Glomerular endothelial cell (primary cell): ENCODE measurements around the gene PDLIM7. TPM values are rescaled to one million over a fixed set of nuclear protein-coding genes. Genes with fewer than 3 reads are reported as not detected.

Experiments used
- DNase-seq: peaks from one replicate; pipeline ENCODE4 v3.0.0-alpha.2; 2011; ENCODE audit warnings: low read depth, low spot score; ENCODE audit errors: extremely low read depth
- total RNA-seq: library from RNA; depleted of rRNA; stranded (reverse); fragments of >200 nt; gene quantifications from 2 replicates; pipeline ENCODE4 v1.2.3, GENCODE V29; 2015

The PDLIM7 gene
- total RNA-seq, 1 donor from 2014 or later: 341 TPM

DNA sequence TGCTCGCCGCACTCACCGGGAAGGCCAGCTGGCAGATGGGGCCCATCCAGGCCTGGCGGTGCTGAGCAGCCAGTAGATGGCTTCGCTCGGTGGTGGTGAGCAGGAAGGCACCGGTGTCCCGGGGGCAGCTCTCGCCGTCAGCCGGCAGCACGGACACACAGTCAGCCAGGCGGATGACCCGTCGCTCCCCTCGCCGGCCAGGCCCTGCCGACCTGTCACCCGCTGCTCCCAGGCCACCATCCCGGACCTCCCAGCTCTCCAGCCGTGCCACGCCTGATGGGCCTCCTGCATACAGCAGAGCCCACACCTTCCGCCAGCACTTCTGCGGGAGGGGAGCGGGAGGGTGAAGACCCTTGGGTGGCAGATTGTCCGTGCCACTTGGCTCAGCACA is 10.8 kb upstream of the PDLIM7 start:
- DNase-seq: no peak

DNA sequence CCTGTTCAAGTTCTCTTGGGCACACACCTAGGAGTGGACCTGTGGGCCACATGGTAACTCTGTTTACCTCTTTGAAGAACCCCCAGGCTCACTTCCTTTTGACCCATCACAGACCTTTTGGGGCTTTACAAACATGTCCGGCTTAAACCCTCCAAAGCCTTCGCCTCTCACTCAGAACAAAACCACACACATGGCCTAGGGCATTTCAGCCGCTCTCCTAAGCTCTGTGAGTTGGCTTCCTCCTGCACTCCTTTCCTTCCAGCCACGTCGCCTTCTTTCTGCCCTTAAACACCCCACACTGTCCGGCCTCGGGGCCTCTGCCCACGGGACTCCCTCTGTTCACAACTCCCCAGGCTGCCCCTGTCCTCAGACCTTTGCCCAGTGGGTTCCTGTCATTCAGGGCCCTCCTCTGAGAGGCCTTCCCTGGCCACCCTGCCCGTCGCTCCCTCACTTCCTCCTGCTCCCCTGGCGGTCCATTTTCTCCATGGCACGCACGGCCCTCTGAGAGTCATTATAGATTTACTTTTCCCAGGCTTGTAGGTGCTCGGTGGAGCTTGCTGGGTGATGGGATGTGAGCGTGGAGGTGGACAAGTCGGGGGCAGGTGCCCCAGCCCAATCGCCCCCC is 10.3 kb upstream of the PDLIM7 start:
- DNase-seq: no peak

DNA sequence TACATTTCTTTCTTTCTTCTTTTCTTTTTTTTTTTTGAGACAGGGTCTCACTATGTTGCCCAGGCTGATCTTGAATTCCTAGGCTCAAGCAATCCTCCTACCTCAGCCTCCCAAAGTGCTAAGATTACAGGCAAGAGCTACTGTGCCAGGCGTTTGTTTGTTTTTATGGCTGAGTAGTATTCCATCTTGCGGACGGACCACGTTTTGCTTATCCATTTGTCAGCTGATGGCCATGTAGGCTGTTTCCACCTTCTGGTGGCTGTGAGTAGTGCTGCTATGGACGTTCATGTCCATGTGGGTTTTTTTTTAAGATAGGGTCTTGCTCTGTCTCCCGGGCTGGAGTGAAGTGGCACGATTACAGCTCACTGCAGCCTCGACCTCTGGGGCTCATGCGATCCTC is 9.8 kb upstream of the PDLIM7 start:
- DNase-seq: no peak

DNA sequence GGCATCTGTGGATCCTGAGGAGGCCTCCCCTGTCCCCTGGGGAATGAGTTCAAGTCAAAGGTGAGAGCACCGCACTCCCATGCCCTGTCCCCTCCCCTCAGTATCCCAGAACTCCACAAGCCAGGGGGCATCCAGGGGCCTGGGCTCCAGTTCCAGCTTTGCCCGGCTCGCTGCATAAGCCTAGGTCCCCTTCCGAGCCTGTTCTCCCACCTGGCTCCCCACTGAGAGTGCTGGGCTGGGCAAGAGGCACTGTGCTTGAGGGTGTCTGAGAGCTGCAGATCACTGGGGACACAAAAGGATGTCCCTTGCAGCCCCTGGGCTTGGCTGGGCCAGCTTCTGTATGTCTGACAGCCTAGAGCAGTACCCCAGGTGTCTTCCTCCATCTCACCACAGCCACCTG is 7.7 kb upstream of the PDLIM7 start:
- no peak for DNase-seq

DNA sequence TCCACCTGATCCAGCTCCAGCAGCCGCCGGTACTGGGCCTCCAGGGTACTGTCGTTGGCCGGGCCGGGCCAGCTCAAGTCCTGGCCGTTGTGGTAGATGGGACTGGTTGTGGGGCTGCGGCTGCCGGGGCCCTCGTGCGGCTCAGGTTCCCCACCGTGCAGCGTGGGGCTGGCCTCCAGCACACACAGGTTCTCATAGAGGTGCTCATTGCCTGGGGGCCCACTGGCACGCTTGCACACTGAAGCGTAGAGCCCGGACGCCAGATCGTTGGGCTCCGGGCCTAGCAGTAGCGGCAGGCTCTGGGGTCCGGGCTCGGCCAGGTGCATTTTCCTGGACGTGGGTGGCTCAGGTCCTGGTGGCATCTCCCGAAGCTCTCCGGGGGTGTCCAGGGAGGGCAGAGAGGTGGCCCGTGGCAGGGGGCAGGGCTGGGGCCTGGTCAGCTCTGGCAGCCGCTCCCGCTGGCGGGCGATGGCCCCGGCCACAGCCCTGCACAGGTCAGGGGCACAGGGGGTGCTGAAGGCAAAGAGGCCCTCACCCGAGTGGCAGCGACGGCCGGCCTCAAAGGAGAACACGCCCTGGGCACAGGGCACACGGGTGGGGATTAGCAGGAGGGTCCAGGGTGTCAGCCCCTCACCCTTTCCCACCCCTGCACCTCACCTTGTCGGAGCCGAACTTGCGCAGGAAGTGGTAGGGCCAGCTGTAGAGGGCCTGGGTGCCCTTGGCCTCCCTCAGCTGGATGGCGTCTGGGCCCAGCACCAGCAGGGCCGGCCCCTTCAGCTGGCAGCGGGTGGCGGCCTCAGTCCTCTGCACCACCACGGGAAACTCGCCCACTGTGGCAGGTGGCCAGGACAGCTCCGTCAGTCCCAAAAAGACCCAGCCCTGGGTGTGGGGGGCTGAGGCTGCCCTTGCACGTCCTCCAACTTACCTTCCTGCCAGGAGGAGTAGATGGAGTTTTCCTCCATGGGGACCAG is 7.0 kb upstream of the PDLIM7 start:
- no peak for DNase-seq

DNA sequence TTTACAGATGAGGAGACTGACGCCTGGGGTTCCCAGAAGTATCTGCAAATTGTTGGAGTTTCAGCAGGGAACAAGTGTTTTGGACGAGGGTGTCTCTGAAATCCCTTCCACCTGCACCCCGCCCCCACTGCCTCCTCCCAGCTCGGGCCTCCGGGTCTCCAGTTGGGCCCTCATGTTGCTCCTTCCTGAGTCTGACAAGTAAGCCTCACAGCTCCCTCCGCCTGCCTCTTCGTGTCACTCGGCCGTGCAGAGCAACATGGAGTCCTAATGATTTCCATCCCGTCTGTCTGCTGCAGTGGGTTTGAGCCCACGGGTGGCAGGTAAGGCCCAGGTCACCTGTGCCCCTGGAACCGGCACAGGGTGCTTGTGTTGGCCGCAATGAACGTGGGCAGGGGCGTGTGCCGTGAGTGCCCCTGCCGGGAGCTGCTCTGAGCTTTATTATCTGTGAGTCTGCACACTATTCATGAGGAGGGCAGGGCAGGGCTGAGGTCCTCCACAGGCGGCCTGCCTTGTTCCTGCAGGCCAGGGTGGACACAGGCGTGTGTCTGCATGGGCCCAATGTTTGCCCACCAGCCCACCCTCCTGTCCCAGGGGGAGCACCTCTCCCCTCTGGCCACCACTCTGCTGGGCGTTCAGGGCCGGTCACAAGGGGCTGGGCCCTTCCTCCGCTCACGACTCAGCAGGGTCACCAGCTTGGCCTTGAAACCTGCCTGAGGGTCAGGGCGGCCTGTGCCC is 6.1 kb upstream of the PDLIM7 start:
- no peak for DNase-seq

DNA sequence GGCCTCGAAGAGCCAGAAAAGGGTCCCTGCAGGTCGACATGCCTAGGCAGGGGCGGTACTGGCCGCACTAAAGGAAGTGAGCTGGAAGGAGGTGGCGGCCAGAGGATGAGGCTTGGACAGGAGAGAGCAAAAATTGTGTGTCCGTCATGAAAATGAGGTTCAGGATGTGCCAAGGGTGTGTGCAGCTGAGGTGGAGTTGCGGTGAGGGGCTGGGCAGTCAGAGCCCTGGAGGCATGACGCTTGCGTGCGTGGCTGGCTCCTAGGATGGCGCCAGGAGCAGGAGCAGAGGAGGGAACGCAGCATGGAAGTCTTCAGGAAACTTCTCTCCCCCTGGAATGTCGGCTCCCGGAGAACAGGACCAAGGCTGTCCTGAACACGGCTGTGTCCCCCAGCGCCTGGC is 5.5 kb upstream of the PDLIM7 start:
- no peak for DNase-seq

DNA sequence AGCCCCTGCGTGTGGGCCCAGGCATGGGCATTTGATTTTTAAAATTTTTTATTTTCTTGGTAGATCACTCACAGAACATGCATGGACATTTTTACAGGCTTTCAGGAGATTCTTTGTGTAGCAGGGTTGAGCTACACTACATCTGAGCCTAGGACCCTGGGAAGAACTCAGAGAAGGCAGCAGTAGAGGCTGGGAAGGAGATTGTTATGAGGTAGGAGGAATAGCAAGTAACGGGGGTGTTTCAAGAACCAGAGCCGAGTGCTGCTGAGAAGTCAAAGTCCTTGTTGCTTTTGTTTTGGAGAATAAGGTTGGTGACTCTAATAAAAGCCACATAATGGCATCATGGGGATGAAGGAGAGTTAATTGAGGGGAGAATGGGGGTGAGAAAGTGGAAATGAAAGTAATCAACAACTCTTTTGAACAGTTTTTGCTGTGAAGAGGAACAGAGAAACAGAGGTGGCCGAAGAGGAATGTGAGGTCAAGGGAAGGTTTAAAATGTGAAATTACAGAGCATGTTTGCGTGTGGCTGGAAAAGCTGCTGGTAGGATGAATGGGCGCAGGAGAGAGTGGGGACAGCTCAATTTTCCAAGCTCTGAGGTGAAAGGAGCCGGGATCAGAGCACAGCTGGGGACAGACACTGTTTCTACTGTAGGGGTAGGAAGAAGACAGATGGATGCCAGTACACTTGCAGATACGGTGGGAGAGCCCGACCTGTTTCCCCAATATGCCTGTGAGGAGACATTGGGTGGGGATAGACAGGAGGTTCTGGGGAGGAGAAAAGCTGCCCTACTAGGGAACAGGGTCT is 4.7 kb upstream of the PDLIM7 start:
- DNase-seq: no peak

DNA sequence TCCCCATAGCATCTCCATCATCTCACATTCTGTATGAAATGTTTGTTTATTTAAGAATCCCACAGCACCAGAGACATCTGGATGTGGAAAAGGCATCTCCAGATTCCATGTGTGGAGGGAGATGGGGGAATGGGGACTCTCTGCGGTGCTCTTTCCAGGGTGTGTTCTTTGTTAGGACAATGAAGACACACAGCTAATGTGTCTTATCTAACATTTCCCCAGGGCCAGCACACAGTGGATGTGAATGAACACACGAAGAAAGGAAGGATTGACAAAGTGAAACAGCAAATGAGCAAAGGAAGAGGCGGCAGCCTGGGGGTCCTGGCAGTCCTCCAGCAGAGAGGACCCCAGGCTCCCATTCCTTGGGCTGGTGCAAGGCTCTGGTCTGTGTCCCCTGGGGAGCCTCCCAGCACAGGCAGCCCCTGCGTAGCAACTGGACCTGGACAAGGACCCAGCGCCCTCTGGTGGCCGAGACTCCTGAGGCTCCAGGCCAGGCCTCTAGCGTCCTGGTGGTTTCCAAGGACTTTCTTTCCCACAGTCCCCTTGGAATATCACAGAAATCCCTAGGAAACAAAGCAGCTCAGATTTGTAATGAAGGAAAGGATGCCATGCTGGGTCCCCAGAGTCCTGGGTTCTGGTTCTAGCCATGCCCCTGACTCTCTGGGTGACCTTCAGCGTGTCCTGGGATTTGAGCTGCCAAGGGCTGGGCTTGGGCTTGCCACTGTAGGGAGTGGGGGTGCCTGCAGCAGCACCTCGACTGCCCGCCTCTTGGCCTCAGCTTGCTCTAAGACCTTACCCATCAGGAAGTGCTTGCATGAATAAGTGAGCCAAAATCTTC is 3.5 kb upstream of the PDLIM7 start:
- no peak for DNase-seq

DNA sequence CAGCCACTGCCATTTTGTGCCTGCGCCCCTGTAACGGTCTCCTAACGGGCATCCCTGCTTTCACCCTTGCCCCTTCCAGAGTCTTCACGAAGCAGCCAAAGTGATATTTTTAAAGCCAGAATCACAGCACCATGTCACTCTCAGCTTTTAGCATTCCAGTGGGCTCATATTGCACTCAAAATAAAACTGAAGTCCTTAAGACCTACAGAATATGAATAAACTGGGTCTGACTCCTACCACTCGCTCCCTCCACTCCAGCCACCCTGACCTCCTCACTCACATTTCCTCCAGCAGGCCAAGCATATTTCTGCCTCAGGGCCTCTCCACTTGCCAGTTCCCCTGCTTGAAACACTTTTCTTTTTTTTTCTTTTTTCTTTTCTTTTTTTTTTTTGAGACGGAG is 2.4 kb upstream of the PDLIM7 start:
- DNase-seq: no peak

DNA sequence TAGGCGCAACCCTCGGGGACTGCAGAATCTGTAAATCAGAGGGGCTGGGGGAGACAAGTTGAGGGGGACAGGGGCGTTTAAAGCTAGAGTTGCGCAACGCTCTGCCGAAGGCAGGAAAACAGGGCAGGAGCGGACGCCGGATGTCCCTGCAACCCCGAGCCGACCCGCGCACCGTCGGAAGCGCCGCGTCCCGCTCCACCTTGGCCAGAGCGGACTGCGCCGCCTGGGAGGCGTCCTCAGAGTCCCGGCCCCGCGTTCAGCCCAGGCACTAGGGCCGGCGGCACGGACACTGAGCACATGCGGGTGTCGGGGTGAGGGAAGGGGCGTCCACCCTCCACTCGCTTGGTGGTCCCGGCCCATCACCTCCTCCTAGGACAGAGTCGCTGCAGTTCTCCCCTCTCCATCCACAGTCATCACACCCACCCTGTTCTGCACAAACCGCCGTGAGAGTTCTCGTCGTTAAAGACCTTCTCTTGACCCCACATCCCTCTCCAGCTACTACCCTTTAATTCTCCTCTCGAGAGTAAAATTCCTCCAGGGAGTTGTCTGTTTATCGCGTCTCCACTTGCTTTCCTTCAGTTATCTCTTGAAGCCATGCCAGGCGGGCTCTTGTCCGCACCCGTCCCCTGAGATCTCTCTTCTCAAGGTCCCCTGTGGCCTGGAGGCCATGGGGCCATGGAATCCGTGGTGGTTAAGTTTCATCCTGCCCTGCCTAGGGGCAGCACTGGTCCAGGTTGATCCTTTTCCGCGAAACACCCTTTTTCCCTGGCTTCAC is 796 bp upstream of the PDLIM7 start:
- DNase-seq: no peak

DNA sequence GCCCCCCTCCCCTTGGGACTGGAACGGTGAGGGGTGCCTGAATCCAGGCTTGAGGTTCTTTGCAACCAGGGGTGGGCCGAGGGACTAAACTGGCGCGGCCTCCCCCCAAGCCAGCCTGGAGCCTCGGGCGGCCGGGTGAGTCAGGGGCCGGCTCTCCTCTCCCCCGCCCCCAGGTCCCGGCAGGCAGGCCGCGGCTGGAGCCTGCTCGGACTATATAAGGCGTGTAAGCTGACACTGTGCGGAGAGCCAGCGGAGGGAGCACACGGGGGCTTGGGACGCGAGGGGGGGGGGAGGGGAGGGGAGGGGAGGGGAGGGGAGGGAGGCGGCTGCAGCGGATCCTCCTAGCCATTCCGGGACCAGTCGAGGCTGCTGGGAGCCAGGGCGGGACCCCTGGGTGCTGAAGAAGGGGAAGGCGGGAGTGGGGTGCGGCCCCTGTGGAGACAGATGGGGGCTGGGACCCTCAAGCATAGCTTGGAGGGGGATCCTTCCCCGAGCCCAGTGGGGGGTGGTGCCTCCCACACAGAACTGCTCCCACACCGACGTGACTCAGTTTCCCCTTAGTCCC is 595 bp downstream of the PDLIM7 start:
- no peak for DNase-seq

DNA sequence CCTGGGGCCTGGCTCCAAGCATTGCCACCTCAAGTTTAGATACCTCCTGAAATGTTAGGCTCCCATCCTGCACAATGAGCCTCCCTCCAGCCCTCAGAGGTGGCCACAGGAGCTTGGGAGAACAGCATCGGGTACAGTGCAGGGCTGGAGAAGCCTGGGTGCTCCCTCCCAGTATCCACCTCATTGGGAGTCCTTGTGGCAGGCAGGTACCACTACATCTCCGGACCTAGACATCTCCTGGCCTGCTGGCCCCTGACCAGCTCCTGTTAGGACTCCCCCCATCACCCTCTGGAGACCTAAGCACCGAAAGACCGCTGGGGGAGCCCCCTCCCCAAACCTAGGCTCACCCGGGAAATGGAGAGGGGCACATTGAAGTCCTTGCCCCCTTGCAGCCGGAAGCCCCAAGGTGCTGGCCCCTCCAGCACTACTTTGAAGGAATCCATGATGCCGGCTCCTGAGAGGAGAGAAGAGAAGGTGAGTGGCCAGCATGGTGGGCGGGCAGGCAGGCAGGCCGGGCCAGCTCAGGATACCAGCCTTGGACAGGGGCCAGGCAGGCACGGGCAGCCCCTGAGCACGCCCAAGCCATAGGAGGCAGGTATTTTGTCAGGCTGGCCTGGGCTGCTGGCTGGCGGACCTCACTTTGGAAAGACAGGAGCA is 1.2 kb downstream of the PDLIM7 start:
- DNase-seq: no peak

DNA sequence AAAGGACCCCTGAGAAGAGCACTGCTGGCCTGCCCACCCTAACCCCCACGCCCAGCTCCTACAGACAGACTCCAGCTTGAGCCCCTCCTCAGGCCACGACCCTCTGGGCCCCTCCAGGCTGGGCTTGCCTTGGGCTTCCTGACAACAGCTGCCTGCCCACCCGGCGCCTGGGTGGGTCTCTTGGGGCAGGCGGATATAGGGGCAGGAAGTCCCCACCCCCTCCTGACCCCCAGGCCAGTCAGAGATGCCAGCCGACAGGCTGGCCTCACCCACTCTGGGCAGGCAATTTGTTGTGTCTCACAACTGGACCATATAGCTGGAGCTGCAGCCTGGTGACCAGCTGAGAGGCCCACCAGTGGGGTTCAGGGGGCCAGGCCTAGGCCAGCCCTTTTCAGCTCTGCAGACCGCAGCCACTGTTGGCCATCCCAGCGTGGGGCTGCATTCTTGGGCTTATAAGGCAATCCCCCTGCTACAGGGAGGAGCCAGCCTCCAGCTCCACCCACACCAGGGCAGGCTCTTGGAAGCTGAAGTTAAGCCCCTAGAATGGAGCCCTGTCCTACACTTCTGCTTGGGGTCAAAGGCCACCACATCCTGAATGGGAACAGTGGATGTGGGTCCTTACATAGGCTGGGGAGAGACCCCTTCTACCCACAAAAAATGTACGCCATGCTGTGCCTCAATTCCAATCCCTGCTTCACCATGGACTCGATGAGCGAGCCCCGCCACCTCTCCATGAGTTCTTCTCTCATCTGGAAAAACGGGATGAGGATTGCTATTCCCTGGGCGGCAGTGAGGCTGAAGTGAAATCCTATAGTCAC is 2.0 kb downstream of the PDLIM7 start:
- DNase-seq: no peak

DNA sequence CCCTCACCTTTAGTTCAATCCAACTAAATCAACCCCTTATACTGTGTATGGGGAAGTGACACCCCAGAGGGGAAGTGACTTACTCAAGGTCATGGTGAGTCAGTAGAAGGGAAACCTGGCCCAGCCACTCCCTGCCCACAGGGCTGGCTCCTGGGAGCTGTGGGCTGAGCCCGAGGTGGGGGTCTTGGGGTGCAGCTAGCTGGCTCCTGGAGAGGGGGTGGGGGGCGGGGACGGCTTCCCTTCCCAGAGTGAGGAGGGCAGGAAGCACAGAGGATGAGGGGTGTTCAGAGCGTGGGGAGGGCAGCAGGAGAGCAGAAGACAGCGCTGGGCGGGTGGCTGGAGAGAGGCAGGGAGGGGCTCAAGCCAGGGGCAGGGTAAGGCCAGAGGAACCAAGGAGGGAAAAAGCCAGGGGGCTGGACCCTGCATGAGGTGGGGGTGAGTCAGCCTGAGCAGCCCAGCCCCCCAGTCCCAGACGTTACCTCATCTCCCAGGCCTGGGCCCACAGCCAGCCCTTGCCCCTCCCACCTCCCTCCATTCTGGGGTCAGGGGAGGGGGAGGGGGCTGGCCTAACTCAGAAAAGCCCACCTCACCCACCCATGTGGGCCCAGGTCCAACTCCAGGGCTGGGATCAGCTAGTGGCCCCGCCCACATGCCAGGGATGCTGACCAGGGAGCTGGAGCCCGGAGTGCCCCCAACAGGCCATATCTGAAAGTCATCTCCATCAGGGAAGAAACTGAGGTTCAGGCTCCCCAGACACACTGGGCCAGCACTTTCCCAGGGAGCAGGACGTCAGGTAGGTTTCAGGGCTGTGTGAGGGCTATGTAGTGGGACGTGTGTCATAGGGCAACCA is 2.8 kb downstream of the PDLIM7 start:
- no peak for DNase-seq

DNA sequence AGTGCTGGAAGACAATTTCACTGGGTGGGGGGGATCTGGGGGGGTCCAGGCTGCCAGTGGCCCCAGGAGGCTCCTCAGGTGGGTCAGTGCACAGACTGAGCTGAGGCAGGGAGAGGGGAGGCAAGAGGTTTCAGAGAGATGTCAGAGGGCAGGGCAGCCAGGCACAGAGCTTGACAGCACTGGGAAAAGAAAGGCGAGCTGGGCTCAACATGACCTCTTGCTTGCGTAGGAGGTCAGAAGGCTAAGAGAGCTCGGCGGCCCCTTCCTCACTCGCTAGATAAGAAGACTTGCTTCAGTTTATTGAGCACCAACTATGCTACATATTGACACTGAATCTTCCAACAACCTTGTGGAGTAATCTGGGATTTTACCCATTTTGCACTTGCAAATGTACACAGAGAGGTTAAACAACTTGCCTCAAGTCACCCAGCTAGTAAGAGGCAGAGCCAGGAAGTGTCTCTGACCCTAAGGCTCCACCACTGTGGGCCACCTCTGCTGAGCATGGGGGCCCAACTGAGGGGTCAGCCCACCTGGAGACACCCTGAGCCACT is 3.5 kb downstream of the PDLIM7 start:
- no peak for DNase-seq
